Muscle of arm (tissue), 12 donors: Measurements from ENCODE around the gene PIK3R4. TPM values are rescaled to one million over a fixed set of nuclear protein-coding genes. Genes with fewer than 3 reads are reported as not detected.

Experiments
- DNase-seq: peaks from one replicate; pipeline ENCODE4 v3.0.0-alpha.2; 2013
- polyA plus RNA-seq, 12 donors: library from polyadenylated mRNA; unstranded; fragments of 120-200 nt; gene quantifications; one replicate each; pipeline ENCODE4 v1.2.1, GENCODE V29; 2013; ENCODE audit not compliant: insufficient read length in 12 of 12

The PIK3R4 gene
- polyA plus RNA-seq, 12 donors = 24.6 to 38.1 (median 31.0) TPM; not detected in 1

- DNase-seq = no peak
Measured at GRCh38 chr3:130748467-130748861, 1.8 kb upstream of the PIK3R4 start.

DNA sequence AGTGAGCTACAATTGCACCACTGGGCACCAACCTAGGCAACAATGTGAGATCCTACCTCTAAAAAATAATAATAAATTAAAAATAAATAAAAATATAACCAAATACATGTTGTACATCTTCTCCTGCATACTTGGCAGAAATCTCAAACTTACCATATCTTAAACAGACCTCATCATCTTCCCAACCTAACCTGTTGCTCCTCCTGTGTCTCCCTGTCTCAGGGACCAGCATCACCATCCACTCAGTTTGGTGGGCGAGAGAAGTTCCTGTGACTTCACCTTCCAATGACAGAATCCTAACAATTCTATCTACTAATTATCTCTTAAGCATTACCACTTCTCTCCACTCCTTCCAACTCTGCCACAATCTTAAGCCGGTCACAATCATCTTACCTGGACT lies 3.3 kb downstream of the PIK3R4 start:
- DNase-seq = no peak

- no peak for DNase-seq
Measured at GRCh38 chr3:130741946-130742610, 4.6 kb downstream of the PIK3R4 start.

DNA sequence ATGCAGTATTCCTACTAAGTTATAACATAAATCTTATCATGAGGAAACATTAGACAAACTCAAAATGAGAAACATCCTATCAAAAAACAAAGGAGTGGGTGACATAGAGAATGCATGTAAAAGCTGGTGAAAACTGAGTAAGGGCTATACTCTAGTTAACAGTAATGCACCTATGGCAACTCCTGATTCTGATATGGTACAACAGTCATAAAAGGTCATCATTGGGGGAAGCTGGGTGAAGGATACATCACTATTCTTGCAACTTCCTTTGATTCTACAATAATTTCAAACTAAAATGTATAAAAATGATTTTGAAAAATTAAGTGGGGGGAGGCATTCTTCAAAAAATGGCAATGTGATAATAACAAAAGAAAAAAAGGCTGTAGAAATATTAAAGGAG lies 6.8 kb downstream of the PIK3R4 start:
- DNase-seq = no peak

DNA sequence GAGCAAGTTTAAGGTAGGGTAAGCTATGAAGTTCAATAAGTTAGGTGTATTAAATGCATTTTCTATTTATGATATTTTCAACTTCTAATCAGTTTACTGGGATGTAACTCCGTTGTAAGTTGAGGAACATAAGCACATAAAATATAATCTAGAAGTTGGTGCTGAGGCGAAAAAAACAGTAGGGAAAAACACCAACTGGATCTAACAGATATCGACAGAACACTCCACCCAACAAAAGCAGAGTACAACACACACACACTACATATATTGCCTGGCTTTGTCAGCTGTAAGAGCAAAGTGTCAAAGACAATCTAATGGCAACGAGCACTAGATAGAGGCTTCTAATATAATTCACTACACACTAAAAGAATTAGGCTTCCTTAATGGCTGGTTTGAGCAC lies 8.4 kb downstream of the PIK3R4 start:
- no peak for DNase-seq

GRCh38 chr3:130737622-130738021 lies 9.0 kb downstream of the PIK3R4 start:
- DNase-seq = no peak

- DNase-seq = no peak
Measured at GRCh38 chr3:130733236-130733875, 13.3 kb downstream of the PIK3R4 start.

DNA sequence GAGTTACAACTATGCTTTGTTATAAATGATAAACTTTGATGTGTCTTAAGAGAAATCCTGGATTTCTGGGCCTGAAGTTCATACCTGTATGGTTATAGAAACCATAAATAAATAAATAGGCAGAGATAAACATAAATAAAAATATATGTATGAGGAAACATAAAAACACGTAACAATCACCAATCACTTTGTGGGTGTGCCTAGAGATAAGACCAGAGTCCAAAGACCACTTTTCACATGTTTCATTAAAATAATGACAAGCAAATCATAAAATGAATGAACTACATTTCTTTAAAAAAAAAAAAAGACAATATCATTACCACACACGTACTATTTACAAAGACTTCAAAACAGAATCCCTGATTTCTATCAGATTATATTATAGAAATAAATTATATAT lies 14.1 kb downstream of the PIK3R4 start:
- DNase-seq = no peak

GRCh38 chr3:130731817-130732216 lies 14.8 kb downstream of the PIK3R4 start:
- DNase-seq = no peak

GRCh38 chr3:130729154-130729553 lies 17.5 kb downstream of the PIK3R4 start:
- no peak for DNase-seq

- DNase-seq = no peak
Measured at GRCh38 chr3:130728037-130728436, 18.6 kb downstream of the PIK3R4 start.

DNA sequence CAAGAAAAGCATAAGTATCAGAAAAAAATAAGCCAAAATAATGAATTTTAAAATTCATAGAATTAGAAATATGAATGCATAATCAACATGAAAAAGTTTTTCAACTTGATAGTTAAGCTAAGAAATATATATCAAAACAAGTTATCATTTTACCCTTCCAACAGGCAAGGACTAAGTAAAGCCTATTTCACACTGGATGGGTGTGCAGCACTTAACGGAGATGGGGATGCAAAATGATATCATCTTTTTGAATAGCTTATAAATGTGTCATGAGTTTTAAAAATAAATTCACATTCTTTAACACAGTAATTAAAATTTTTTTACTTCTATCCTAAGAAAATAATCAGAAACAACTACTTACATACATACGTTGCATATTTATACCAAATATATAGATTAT lies 20.9 kb downstream of the PIK3R4 start:
- DNase-seq = no peak

DNA sequence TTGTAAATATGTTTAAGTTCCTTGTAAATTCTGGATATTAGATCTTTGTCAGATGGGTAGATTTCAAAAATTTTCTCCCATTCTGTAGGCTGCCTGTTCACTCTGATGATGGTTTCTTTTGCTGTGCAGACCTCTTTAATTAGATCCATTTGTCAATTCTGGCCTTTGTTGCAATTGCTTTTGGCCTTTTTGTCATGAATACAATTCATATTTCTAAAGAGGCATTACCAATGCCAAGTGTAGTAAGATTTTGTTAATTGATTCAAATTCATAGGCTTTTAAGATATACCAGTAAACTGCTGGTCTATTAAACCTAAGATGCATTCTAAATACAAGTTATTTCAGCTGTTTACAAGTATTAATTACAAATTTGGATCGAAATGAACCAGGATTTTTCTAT lies 31.0 kb downstream of the PIK3R4 start:
- no peak for DNase-seq

DNA sequence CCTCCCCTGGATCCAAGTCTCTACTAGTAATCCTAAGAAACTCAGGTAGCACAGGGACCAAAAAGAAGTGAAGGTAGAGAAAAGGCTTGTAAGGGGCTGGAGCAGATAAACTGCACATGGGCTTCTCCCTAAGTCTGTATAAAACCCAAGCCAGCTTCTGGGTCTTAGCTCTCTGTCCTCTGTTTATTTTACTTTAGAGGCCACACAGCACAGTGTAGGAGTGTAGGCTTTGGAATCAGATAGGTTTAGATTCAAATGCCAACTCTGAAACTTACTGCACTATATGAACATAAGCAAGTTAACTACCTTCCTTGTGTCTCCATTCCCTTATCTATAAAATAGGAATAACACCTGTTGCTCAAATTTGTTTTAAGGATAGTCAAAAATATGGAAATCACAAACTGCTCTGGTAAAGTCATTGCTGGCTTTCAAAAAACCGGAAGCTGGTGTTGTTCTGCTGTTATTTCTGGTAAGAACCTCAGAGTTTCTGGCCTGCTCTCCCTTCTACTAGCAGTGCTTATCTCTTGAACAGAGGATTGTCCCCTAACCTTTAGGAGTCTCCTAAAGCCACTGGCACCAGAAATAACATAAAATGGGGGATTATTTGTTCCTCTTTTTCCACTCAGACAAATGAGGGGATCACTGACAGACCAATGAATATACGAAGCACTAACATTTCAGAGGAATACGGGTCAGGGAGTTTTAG lies 33.8 kb downstream of the PIK3R4 start:
- DNase-seq = no peak

DNA sequence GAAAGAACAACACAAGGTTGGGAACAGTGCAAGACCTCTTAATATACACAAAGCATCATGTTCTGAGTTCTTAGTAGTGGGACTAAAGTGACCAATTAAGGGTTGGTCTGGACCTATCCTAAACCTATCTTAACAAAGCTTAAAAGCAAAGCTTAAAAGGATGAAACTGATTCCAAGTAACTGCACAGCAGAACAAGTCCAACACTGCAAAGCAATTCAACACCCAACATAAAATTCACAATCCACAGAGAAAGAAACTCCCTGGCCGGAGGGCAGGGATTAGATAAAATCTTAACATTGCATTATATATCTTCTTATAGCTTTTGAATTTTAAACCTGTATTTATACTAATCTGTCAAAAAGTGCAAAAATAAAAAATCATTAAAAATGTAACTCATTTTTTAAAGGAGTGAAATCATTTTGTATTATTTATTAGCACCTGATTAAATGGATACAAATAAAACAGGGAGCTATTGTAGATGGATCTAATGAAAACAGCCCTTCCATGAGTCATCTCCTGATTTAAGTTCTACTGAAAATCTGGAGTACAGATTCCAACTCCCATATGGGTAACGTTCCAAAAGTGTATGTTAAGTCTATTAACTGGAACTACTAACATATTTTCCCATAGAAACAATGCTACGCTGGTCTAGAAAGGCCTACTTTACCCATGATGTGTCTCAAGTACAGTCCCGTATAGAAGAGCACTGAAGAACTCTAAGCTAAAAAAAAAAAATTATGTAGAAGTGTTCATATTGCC lies 34.9 kb downstream of the PIK3R4 start:
- DNase-seq = no peak

DNA sequence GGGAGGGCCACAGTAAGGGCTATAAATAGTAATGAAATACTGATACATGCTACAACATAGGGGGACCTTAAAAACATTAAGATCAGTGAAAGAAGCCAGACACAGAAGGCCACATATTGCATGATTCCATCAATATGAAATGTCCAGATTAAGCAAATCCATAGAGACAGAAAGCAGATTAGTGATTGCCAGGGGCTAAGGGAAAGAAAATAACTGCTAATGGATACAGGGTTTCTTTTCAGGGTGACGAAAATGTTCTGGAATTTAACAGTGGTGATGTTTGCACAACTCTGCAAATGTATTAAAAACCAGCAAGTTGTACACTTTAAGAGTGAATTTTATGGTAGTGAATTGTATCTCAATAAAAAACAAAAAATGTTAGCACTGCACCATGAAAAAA lies 37.0 kb downstream of the PIK3R4 start:
- no peak for DNase-seq

DNA sequence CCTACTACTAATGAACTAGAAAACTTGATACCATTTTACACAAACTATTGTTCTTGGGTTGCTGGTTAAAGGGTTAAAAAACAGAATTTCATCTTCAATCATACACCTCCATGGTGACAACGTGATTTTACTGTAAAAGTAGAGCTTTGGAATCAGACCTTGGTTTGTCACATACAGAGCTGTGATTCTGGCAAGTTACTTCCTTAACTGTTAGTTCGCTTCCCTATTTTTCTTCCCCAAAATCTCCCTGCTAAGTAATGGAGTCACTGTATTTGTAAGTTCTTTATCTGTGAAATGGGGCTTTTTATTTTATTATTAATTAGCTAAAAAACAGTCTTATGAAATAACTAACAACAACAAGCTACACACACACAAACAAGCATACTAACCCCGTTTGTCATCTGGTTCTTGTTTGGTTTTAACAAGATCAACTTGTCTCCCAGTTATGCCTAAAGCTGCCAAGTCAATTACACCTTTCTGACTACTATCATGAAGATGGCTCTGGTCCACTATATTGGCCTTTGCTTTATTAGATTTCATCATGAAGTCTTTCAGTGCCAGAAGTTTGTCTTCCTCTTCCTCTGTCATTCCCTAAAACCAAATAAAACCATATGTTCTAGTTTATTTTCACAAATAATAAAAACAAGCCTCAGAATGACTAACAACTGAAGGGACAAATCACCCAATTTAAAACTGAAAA lies 38.6 kb downstream of the PIK3R4 start:
- no peak for DNase-seq

- no peak for DNase-seq
Measured at GRCh38 chr3:130705501-130705900, 41.1 kb downstream of the PIK3R4 start.

DNA sequence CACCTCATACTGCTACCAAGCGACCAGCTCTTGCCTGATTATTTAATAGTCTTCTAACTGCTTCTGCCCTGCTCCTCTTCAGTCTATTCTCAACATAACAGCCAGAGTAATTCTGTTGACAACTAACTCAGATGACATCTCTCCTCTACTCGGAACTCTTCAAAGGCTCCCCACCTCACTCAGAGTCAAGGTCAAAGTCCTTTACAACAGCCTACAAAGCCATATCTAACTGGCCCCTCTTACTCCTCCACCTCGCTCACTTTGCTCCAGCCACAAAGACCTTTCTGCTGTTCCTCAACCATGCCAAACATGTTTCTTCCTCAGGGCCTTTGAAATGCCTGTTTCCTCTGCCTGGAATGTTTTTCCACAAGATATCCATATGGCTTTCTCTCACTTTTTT lies 43.6 kb downstream of the PIK3R4 start:
- no peak for DNase-seq

DNA sequence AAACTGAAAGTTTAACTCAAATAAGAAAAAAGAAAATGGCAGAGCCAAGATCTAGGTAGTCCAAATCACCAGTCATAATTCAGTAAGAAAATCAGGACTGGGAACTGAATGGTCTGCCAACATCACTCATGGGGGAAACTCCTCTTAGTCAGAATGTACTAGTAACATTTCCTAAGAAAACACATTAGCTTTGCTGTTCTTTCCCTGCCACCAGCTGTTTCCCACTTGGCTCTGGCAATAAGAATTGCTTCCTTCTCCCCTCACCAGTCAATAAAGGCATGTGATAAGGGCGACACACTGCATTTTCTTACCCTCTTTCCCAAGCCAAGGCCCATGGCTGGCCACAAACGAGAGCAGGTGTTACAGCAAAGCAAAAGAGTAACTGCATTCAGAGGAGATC lies 46.1 kb downstream of the PIK3R4 start:
- DNase-seq = no peak

DNA sequence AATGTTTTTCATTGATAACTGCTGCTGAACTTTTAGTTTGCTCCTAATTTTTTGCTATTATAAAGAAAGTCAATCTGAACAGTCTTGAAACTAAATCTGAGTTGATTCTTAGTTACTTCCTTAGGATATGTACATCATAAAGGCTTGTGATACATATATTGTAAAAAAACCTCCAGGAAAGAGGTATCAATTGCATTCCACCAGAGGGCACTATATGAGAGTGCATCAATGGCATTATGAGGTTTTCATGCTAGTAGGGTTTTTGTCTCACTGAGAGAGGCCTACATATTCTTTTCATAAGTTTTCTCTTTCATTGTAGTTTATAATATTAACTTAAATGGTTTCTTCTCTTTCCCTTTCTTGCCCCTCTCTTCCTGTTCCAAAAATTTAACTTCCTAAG lies 46.9 kb downstream of the PIK3R4 start:
- DNase-seq = no peak

- no peak for DNase-seq
Measured at GRCh38 chr3:130693314-130693713, 53.3 kb downstream of the PIK3R4 start.
